HepG2 (cell line): ENCODE data around the gene XRN1. TPM values are rescaled to one million over a fixed set of nuclear protein-coding genes. Genes with fewer than 3 reads are reported as not detected.

Experiments used
- ATF1 ChIP-seq: IDR thresholded peaks from 2 replicates; pipeline ENCODE4 v1.6.1; 2016; ENCODE audit warnings: mild to moderate bottlenecking, control low read depth
- DMAP1 ChIP-seq: IDR thresholded peaks from 2 replicates; pipeline ENCODE4 v1.6.1; 2016
- DPF2 ChIP-seq: sonication (generic); formaldehyde crosslinking; IDR thresholded peaks from 2 replicates; pipeline ENCODE4 v1.4.0; 2020; ENCODE audit warnings: mild to moderate bottlenecking, low read depth, missing genetic modification reagents, borderline replicate concordance
- FOXK2 ChIP-seq: fragments of 450-650 bp; IDR thresholded peaks from 2 replicates; pipeline ENCODE4 v1.6.1; 2016
- MXI1 ChIP-seq: IDR thresholded peaks from 3 replicates; pipeline ENCODE4 v1.6.1; 2012; ENCODE audit warnings: low read depth, low read length, inconsistent platforms, borderline replicate concordance
- NFKB2 ChIP-seq: sonication (generic); formaldehyde crosslinking; IDR thresholded peaks from 2 replicates; pipeline ENCODE4 v1.4.0; 2020; ENCODE audit warnings: missing genetic modification reagents, borderline replicate concordance
- RXRB ChIP-seq: IDR thresholded peaks from 2 replicates; pipeline ENCODE4 v1.6.1; 2016; ENCODE audit warnings: borderline replicate concordance, missing genetic modification reagents, missing compliant biosample characterization
- ZFAT ChIP-seq: sonication (generic); formaldehyde crosslinking; conservative IDR thresholded peaks from 2 replicates; pipeline ENCODE4 v1.8.1; 2023; ENCODE audit warnings: missing genetic modification reagents, inconsistent platforms
- ZMAT3 ChIP-seq: sonication (generic); formaldehyde crosslinking; conservative IDR thresholded peaks from 2 replicates; pipeline ENCODE4 v1.7.0; 2021; ENCODE audit warnings: missing genetic modification reagents
- ZNF3 ChIP-seq: IDR thresholded peaks from 2 replicates; pipeline ENCODE4 v1.7.0; 2017; ENCODE audit warnings: inconsistent platforms
- ZNF354B ChIP-seq: sonication (generic); formaldehyde crosslinking; IDR thresholded peaks from 2 replicates; pipeline ENCODE4 v1.8.0; 2022; ENCODE audit warnings: mild to moderate bottlenecking, missing genetic modification reagents
- polyA plus RNA-seq, 8 experiments: library from polyadenylated mRNA; depleted of rRNA in 3 of 8; stranded (reverse) in 7 of 8; unstranded in 1 of 8; fragments of >200 nt; fragmentation: Illumina TruSeq in 4 of 8; extraction: Trizol in 4 of 8; gene quantifications; 2 replicates each; pipeline versions ENCODE4 v1.2.1 to v1.2.3, GENCODE V29; 2011 to 2016; ENCODE audit warnings: low read depth in 4 of 8, missing spikeins in 1 of 8, mixed read lengths in 1 of 8; ENCODE audit not compliant: insufficient read depth in 1 of 8
- total RNA-seq, 5 experiments: library from RNA; depleted of rRNA; stranded (reverse); fragments of >200 nt; fragmentation: Illumina TruSeq; extraction: Trizol; gene quantifications; 2 replicates each; pipeline ENCODE4 v1.2.3, GENCODE V29; 2016; ENCODE audit warnings: low read depth in 1 of 5
- TF ChIP-seq, protein P1 (sequence below): IDR thresholded peaks from 2 replicates; pipeline ENCODE4 v1.6.1; 2016
- TF ChIP-seq, protein P2 (sequence below): sonication (generic); formaldehyde crosslinking; conservative IDR thresholded peaks from 2 replicates; pipeline ENCODE4 v1.4.0; 2020; ENCODE audit warnings: missing genetic modification reagents
- TF ChIP-seq, protein P3 (sequence below): sonication (generic); formaldehyde crosslinking; IDR thresholded peaks from 2 replicates; pipeline ENCODE4 v1.5.0; 2020; ENCODE audit warnings: missing genetic modification reagents
- TF ChIP-seq, protein P4 (sequence below): sonication (generic); formaldehyde crosslinking; IDR thresholded peaks from 2 replicates; pipeline ENCODE4 v1.5.1; 2020; ENCODE audit warnings: missing genetic modification reagents, mild to moderate bottlenecking, borderline replicate concordance
- TF ChIP-seq, protein P5 (sequence below): sonication (generic); formaldehyde crosslinking; IDR thresholded peaks from 2 replicates; pipeline ENCODE4 v1.4.0; 2020; ENCODE audit warnings: missing genetic modification reagents, mild to moderate bottlenecking, borderline replicate concordance
- TF ChIP-seq, protein P6 (sequence below): sonication (generic); formaldehyde crosslinking; IDR thresholded peaks from 2 replicates; pipeline ENCODE4 v1.4.0; 2020; ENCODE audit warnings: missing genetic modification reagents

The XRN1 gene
- total and polyA plus RNA-seq, 2 of the 13 experiments (the other 11 are each of a cell fraction or from before 2014, with no cell fraction given), result 13.2 to 13.3 TPM

DNA sequence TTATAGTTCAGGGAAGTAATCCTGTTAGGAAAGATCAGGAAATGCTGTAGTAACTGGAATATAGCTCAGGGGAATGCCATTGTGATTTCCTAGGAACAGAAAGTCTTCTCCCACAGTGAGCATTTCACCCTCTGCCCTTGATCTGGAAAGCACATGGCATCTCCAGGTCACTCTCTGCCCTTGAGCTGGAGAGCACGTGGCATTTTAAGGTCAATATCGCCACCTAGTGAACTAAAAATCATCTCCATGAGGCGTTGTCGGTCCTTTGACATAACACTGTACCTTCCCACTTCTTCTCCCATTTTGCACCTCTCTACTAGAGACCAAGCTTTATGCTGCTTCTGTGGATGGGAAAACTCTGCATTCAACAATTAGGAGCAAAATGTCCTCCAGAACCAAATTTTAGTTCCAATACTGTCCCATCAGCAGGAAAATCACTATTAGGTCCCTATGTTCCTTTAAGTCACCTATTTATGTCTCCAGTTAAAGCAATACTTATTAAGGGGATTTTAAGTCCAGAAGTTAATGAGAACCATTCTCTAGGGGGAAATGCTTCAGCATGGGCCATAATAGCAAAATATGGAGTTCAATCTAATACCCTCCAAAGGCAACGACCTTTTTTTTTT is 167.8 kb downstream of the XRN1 start (continued):
- TF ChIP-seq, protein P1, sequence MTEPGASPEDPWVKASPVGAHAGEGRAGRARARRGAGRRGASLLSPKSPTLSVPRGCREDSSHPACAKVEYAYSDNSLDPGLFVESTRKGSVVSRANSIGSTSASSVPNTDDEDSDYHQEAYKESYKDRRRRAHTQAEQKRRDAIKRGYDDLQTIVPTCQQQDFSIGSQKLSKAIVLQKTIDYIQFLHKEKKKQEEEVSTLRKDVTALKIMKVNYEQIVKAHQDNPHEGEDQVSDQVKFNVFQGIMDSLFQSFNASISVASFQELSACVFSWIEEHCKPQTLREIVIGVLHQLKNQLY, result 0 out of 2 replicates have a peak, but pooled peaks have one; percentile 22
- TF ChIP-seq FOXK2, result no peak
- TF ChIP-seq ZNF354B (CRISPR knock-in tag), result no peak
- no peak for TF ChIP-seq ATF1 (CRISPR knock-in tag)
- no peak for TF ChIP-seq DPF2 (CRISPR knock-in tag)
- 0 out of 2 replicates have a peak, but pooled peaks have one; percentile 40 for TF ChIP-seq ZNF3 (CRISPR knock-in tag)
- no peak for TF ChIP-seq NFKB2 (CRISPR knock-in tag)
- TF ChIP-seq ZMAT3, result 0 out of 2 replicates have a peak, but pooled peaks have one; percentile 38
- TF ChIP-seq, protein P2, sequence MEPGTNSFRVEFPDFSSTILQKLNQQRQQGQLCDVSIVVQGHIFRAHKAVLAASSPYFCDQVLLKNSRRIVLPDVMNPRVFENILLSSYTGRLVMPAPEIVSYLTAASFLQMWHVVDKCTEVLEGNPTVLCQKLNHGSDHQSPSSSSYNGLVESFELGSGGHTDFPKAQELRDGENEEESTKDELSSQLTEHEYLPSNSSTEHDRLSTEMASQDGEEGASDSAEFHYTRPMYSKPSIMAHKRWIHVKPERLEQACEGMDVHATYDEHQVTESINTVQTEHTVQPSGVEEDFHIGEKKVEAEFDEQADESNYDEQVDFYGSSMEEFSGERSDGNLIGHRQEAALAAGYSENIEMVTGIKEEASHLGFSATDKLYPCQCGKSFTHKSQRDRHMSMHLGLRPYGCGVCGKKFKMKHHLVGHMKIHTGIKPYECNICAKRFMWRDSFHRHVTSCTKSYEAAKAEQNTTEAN (CRISPR knock-in tag), result no peak
- TF ChIP-seq, protein P3, sequence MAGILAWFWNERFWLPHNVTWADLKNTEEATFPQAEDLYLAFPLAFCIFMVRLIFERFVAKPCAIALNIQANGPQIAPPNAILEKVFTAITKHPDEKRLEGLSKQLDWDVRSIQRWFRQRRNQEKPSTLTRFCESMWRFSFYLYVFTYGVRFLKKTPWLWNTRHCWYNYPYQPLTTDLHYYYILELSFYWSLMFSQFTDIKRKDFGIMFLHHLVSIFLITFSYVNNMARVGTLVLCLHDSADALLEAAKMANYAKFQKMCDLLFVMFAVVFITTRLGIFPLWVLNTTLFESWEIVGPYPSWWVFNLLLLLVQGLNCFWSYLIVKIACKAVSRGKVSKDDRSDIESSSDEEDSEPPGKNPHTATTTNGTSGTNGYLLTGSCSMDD (CRISPR knock-in tag), result no peak
- TF ChIP-seq, protein P4, sequence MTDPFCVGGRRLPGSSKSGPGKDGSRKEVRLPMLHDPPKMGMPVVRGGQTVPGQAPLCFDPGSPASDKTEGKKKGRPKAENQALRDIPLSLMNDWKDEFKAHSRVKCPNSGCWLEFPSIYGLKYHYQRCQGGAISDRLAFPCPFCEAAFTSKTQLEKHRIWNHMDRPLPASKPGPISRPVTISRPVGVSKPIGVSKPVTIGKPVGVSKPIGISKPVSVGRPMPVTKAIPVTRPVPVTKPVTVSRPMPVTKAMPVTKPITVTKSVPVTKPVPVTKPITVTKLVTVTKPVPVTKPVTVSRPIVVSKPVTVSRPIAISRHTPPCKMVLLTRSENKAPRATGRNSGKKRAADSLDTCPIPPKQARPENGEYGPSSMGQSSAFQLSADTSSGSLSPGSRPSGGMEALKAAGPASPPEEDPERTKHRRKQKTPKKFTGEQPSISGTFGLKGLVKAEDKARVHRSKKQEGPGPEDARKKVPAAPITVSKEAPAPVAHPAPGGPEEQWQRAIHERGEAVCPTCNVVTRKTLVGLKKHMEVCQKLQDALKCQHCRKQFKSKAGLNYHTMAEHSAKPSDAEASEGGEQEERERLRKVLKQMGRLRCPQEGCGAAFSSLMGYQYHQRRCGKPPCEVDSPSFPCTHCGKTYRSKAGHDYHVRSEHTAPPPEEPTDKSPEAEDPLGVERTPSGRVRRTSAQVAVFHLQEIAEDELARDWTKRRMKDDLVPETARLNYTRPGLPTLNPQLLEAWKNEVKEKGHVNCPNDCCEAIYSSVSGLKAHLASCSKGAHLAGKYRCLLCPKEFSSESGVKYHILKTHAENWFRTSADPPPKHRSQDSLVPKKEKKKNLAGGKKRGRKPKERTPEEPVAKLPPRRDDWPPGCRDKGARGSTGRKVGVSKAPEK (CRISPR knock-in tag), result 0 out of 2 replicates have a peak, but pooled peaks have one; percentile 53
- peak; percentile 78; the same call in 1 of the 3 replicates for TF ChIP-seq MXI1
- no peak for TF ChIP-seq ZFAT (CRISPR knock-in tag)
- TF ChIP-seq, protein P5, sequence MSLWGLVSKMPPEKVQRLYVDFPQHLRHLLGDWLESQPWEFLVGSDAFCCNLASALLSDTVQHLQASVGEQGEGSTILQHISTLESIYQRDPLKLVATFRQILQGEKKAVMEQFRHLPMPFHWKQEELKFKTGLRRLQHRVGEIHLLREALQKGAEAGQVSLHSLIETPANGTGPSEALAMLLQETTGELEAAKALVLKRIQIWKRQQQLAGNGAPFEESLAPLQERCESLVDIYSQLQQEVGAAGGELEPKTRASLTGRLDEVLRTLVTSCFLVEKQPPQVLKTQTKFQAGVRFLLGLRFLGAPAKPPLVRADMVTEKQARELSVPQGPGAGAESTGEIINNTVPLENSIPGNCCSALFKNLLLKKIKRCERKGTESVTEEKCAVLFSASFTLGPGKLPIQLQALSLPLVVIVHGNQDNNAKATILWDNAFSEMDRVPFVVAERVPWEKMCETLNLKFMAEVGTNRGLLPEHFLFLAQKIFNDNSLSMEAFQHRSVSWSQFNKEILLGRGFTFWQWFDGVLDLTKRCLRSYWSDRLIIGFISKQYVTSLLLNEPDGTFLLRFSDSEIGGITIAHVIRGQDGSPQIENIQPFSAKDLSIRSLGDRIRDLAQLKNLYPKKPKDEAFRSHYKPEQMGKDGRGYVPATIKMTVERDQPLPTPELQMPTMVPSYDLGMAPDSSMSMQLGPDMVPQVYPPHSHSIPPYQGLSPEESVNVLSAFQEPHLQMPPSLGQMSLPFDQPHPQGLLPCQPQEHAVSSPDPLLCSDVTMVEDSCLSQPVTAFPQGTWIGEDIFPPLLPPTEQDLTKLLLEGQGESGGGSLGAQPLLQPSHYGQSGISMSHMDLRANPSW (CRISPR knock-in tag), result no peak
- TF ChIP-seq RXRB (CRISPR knock-in tag), result peak; percentile 53; the same call in 1 of the 2 replicates
- TF ChIP-seq, protein P6, sequence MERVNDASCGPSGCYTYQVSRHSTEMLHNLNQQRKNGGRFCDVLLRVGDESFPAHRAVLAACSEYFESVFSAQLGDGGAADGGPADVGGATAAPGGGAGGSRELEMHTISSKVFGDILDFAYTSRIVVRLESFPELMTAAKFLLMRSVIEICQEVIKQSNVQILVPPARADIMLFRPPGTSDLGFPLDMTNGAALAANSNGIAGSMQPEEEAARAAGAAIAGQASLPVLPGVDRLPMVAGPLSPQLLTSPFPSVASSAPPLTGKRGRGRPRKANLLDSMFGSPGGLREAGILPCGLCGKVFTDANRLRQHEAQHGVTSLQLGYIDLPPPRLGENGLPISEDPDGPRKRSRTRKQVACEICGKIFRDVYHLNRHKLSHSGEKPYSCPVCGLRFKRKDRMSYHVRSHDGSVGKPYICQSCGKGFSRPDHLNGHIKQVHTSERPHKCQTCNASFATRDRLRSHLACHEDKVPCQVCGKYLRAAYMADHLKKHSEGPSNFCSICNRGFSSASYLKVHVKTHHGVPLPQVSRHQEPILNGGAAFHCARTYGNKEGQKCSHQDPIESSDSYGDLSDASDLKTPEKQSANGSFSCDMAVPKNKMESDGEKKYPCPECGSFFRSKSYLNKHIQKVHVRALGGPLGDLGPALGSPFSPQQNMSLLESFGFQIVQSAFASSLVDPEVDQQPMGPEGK (CRISPR knock-in tag), result no peak
- TF ChIP-seq DMAP1, result peak; percentile 85
